ENCODE results near the gene IRF2.

IRF2 gene

DNA sequence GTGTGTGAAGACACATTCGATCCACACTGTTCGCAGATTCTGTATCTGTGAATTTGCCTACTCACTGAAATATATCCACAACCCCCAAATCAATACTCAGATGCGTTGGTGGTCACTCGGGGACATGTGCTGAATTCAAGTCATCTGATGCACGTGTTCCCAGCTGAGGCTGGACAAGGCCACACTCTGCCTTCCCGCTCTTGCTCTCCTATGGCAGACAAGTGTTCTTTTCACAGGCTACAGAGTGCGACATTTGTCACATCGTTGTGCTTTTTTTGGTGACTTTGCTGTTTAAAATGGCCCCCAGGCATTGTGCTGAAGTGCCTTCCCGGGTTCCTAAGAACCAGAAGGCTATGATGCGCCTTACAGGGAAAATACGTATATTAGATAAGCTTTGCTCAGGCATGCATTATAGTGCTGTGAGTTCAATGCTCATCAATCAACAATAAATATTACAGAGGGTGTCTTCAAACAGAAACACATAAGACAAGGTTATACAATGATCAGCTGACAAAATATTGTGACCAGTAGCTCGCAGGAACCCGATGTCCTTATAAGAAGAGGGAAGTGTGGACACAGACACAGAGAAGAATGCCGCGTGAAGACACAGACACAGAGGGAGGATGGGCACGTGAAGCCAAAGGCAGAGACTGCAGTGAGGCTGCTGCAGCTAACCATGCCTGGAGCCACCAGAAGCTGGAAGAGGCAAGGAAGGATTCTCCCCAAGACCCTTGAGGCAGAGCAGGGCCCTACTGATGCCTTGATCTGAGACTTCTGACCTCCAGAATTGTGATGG lies 42.0 kb downstream of the IRF2 start:
- no peak for DNase-seq (ENCODE audit: low read depth)

GRCh38 chr4:184430163-184430562 lies 44.2 kb downstream of the IRF2 start:
- no peak for DNase-seq (ENCODE audit: low read depth)

DNA sequence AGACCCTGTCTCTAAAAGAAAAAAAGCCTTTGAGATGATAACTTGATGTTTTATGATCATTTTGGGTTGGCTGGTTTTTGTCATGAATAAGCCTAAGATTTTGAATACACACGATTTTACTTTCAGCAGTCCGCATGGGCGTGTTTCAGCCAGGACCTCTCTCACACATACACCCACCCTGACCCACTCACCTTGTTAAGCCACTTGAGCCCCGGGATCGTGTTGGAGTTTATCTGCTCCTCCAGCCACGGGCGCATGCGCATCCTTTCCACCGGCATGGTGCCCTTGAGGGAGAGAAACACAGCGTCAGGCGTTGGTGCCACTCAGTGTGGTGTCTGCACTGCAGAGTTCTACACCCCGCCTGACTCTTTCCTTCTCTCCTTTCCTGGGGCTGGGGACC lies 45.6 kb downstream of the IRF2 start:
- DNase-seq (ENCODE audit: low read depth): no peak

GRCh38 chr4:184427687-184428086 lies 46.7 kb downstream of the IRF2 start:
- no peak for DNase-seq (ENCODE audit: low read depth)

DNA sequence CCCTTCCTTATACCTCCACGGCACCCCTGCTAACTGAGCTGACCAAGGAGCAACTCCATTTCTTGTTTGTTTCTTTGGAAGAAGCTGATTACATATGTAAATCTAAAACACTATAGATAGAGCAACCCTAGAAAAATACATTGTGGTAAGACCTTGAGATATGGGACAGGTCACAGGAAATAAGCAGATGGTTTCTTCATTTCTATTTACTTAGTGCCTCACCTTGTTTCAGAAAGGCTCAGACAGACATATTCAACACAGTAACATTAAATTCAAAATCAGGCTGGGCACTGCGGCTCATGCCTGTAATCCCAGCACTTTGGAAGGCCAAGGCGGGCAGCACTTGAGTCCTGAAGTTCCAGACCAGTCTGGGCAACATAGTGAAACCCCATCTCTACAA lies 47.3 kb downstream of the IRF2 start:
- no peak for DNase-seq (ENCODE audit: low read depth)

GRCh38 chr4:184424993-184425758 lies 49.2 kb downstream of the IRF2 start:
- DNase-seq (ENCODE audit: low read depth): no peak

DNA sequence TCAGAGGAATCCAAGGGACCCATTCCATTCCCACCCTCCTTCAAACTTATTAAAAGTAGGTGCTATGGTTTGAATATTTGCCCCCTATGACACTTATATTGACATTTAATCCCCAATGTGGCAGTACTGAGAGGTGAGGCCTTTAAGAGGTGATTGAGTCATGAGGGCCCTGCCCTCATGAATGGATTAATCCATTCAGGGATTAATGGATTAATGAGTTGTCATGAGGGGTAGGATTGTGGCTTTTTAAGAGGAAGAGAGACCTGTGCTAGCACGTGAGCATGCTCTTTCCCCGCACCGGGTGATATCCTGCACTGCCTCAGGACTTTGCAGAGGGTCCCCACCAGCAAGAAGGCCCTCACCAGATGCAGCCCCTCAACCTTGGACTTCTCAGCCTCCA lies 50.1 kb downstream of the IRF2 start:
- no peak for DNase-seq (ENCODE audit: low read depth)

DNA sequence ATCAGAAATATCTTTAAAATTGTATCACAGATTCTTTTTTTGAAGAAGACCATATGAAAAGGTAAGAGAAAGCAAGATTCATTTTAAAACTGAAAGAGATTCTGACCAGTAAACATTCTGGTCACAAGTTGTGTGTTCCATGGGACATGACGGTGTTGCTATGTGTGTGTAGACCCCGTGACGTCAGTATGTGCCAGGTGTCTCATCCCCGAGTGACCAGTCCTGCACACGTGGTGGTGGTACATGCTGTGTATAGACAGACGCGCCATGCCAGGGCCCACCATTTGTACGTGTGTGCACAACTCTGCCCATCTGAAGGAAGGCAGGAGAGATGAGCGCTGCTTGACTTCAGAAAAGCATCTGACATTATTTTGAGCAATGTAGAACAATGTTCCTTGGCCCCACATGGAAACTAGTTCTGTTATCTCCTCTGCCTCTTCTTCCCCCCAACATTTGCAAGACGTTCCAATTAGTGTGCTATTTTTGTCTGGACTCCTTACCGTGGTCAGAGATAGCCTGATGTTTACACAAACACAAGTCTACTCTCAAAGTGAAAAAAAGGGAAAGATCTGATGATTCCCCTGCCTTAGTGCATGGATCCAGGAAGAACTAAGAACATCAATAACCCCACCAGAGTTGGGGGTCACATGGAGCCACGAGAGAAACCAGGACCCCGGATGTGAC lies 51.2 kb downstream of the IRF2 start:
- no peak for DNase-seq (ENCODE audit: low read depth)

DNA sequence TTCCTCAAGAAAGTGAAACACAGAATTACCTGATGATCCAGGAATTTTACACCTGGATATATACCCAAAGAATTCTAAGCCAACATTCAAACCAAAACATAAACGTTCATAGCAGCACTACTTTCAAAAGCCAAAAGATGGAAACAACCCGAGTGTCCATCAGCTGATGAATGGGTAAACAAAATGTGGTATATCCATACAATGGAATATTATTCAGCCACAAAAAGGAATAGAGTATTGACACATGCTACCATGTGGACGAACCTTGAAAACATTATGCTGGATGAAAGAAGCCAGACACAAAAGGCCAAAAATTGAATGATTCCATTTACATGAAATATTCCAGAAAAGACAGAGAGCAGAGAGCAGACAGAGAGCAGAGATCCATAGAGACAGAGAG lies 52.0 kb downstream of the IRF2 start:
- no peak for DNase-seq (ENCODE audit: low read depth)

GRCh38 chr4:184421533-184422155 lies 52.7 kb downstream of the IRF2 start:
- no peak for DNase-seq (ENCODE audit: low read depth)

DNA sequence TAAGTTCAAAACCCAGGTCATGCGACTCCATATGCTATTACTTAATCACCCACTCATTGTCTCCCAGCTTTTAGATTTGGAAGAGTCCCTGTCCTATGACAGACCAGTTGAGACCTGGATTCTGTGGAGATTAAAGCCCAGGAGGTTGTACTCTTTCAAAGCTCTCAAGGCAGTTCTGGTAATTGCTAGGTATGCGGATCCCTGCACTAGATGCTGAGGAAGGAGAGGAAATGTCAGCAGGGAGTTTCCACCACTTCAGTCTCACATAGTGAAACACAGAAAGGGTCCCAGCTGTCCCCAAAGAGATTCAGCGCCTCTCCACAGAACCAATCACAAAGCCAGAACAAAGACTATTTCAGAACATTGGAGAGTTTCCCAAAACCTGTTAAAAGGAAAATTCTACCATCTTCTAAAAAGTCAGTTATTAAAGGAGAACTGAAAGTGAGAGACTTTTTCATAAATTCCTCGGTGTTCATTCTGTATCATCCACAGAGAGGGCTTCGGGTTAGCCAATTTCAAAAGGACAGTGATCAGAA lies 53.4 kb downstream of the IRF2 start:
- DNase-seq (ENCODE audit: low read depth): no peak

- DNase-seq (ENCODE audit: low read depth): no peak
Measured at GRCh38 chr4:184420402-184420801, 53.9 kb downstream of the IRF2 start.

DNA sequence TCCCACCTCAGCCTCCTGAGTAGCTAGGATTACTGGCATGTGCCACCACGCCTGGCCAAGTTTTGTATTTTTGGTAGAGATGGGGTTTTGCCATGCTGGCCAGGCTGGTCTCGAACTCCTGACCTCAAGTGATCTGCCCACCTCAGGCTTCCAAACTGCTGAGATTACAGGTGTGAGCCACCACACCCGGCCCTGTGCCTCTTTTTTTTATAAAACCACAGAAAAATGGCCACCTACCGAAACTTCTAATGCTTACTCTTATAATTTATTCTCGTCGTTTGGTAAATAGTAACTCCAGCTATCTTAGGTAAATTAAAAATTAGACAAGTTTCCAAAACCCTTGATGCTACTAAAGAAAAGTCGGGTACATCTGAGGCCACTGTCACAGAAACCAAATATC lies 54.4 kb downstream of the IRF2 start:
- DNase-seq (ENCODE audit: low read depth): no peak

DNA sequence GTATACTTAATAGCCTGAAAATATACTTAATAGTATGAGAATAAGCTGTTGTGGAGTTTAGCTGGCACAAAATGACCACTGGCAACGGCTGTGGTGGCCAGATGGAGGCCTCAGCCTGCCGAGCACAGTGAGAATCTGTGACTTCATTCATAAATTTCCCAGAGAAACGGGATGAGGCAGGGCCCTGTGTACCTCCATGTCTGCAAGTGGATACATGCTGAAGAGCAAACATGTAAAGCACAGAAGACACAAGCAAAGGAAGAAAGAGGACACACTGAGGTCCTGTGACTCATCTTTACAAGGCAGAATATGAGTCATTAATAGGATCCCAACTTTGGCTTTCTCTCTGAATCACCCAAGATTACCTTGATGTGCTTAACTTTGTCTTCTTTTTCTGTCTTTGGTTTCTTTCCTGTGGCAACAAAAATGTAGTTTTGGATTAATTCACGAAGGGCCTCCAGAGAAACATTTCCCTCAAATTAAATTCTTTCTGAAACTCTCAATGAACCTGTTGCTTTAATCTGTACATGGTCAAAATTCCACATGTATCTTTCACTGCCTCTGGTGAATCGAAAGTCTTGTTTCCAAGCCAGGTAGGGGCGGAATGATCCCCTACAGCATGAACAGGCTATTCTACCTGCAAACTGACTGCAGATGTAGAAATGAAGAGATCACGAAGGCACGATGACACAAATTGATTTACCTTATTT lies 56.4 kb downstream of the IRF2 start:
- no peak for DNase-seq (ENCODE audit: low read depth)

- no peak for DNase-seq (ENCODE audit: low read depth)
Measured at GRCh38 chr4:184416913-184417734, 57.2 kb downstream of the IRF2 start.

GRCh38 chr4:184415071-184415470 lies 59.3 kb downstream of the IRF2 start:
- no peak for DNase-seq (ENCODE audit: low read depth)

DNA sequence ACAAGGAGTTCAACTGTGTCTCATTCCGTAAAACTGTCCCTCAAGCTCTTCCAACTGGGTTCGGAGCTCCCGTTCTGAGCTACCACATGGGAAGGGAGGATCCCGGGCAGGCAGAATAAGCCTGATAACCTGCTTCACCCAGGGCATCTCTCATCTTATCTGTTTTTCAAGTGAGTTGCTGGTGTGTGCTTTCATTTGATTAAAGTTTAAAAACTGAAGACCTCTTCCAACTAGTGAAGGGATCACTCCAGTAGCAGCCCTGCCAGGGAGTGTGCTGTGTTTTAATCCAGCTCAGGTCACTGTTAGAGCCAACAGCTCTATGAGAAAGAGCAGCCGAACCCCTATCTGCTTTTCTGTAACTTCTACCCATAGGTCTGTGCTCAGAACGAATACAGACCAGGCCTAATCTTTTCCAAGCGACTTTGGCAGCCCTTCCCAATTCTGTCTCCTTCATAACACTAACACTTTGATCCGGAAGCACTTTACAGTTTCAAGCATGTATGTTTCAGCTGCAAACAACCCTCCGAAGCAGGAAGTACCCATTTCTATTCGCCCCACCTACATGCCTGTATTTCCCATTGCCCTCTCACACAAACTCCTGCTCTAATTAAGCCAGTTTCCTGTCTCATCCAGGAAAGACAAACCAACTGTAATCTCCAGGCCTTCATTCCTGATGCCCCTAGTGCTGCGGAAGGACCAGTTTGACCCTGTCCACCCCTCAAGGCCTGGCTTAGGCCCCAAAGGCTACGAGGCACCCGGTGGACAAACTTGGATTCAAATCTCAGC lies 60.9 kb downstream of the IRF2 start:
- no peak for DNase-seq (ENCODE audit: low read depth)

DNA sequence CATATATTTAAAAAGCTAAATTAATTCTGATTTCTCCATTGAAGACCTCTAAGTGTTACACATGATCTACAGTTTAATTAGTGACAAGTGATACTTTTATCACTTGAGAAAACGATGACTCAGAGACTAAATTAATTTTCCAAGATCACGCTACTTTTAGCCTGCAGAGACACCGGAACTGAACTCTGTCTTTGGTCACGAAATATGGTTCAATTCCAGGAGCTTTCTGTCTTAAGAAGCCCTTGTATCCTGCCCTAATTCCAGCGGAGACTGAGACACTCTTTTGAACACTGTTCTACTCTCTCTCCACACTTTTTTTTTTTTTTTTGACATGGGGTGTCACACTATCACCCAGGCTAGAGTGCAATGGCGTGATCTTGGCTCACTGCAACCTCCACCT lies 63.6 kb downstream of the IRF2 start:
- no peak for DNase-seq (ENCODE audit: low read depth)

DNA sequence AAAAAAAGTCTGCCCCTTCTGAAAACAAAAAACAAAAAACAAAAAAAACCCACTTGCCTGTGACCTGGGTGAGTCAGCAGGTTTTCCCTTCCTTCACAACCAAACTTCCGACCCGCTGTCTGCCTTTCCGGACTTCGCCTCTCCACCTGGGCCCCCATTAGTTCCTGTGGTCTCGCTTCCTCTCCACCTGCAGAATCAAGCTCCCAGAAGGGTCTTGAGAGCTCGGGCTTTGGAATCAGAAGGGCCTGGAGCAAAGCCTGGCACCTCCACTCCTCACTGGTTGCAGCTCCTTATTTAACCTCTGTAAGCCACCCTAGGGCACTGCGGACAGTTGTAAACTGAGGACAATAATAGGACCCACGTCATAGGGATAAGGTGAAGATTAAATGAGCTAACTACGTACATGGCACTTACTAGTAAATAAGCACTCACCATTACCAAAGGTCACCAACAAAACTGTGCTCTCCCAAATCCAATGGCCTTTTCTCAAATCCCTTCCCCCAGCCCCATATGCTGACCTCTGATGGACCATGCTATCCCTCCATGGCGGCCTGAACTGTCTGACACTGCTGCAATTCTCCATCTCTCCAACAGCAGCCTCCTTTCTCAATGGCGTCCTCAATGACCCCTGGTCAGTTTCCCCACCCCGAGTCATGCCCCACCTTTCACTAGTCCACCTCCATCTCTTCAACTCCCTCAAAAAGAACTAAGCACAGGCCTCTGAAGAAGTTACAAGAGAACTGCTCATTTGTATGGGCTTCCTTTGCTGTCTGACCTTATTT lies 64.2 kb downstream of the IRF2 start:
- DNase-seq (ENCODE audit: low read depth): peak; percentile 12
